Epithelial cell of esophagus (primary cell): ENCODE data around the gene RHBDD1.

Source experiments
- DNase-seq: peaks from one replicate; pipeline ENCODE4 v3.0.0; 2010; ENCODE audit warnings: low read depth
- H3K4me3 ChIP-seq: 2 replicates; pipeline ENCODE4 v1.5.1; 2011; ENCODE audit warnings: mild to moderate bottlenecking, low read length, control low read depth
- TF ChIP-seq, protein P1 (sequence below): IDR thresholded peaks from 2 replicates; pipeline ENCODE4 v1.5.1; 2011; ENCODE audit warnings: low read depth, mild to moderate bottlenecking, low read length, control low read depth, inconsistent platforms; ENCODE audit not compliant: insufficient read depth; ENCODE audit errors: missing control alignments

Gene RHBDD1

DNA sequence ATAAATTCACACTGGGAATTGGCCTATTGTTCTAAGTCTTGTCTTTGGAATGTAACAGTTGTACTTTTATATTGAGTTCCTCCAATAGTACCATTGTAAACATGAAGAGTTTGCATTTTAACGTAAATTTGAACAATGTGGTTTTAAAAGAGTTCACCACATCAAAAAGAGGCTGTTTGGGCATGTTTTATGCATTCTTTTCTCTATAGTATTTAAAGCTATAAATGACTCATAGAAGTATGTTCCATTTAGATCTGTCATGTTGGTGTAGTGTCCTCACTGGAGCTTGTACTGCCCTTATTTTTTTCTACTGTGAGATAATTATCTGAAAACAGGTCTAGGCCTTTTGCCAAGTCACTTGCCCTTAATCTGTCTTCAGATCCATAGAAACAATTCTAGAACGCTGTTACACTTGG is 141.9 kb downstream of the RHBDD1 start:
- H3K4me3 ChIP-seq = no peak overlapping the region
- TF ChIP-seq, protein P1, sequence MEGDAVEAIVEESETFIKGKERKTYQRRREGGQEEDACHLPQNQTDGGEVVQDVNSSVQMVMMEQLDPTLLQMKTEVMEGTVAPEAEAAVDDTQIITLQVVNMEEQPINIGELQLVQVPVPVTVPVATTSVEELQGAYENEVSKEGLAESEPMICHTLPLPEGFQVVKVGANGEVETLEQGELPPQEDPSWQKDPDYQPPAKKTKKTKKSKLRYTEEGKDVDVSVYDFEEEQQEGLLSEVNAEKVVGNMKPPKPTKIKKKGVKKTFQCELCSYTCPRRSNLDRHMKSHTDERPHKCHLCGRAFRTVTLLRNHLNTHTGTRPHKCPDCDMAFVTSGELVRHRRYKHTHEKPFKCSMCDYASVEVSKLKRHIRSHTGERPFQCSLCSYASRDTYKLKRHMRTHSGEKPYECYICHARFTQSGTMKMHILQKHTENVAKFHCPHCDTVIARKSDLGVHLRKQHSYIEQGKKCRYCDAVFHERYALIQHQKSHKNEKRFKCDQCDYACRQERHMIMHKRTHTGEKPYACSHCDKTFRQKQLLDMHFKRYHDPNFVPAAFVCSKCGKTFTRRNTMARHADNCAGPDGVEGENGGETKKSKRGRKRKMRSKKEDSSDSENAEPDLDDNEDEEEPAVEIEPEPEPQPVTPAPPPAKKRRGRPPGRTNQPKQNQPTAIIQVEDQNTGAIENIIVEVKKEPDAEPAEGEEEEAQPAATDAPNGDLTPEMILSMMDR = no peak
- peak; percentile 75 for DNase-seq

DNA sequence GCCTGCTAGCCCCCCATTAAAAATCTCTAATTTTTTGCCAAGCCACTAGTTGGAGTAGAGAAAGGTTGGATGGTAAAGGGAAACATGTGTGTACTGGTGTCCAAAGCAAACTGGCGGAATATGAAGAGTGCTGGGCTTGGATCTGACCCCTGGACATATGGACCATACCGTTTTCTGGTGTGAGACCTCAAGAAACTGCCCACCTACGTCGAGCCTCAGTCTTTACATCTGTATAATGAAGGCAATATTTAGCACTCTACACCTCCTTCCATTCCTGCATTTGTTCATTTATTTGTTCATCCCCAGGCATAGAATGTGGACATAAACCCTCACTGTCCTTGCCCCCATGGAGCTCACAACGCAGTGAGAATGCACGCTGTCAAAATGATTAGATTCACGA is 142.4 kb downstream of the RHBDD1 start:
- H3K4me3 ChIP-seq = no peak overlapping the region
- DNase-seq = no peak
- TF ChIP-seq, protein P1 = no peak

DNA sequence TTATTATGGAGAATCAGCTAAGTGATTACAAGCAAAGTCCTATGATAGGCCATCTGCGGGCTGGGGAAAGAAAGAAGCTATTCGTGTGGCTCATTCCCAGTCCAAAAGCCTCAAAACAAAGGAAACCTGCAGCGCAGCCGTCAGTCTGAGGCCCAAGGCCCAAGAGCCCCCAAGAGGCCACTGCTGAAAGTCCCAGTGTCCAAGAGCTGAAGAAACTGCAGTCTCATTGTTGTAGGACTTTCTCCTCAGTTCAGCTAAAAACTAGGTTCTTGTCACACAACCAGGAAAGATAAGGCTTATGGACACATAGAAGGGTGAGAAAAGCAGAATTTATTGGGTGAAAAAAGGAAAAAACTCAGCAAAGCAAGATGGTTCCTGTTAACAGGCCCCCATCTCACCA is 143.2 kb downstream of the RHBDD1 start:
- DNase-seq = no peak
- H3K4me3 ChIP-seq = no peak overlapping the region
- TF ChIP-seq, protein P1 = no peak

DNA sequence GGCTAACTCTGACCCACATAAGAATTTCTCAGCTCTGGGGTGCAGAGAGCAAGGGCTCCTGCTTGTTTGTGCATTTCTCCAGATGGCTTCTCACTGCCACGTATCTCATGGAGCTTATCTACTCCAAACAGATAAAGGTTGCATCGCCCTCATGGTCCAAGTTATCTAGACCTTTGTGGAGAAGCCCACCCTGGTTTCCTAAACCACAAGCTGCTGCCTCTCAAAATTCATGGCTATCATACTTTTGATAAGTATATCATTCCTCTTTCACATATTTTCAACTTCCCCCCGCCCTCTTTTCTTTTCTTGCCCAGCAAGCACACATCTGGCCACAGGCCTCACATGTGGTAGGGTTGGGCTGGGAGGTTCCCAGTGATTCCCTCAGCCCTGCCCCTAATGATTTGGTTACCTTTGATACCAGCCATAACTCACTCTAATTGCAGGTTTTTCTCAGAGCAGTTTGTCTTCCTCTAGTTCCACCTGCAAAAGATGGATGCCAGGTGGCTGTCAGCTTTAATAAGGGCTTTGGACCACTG is 146.0 kb downstream of the RHBDD1 start:
- H3K4me3 ChIP-seq = no peak overlapping the region
- no peak for DNase-seq
- TF ChIP-seq, protein P1 = no peak

DNA sequence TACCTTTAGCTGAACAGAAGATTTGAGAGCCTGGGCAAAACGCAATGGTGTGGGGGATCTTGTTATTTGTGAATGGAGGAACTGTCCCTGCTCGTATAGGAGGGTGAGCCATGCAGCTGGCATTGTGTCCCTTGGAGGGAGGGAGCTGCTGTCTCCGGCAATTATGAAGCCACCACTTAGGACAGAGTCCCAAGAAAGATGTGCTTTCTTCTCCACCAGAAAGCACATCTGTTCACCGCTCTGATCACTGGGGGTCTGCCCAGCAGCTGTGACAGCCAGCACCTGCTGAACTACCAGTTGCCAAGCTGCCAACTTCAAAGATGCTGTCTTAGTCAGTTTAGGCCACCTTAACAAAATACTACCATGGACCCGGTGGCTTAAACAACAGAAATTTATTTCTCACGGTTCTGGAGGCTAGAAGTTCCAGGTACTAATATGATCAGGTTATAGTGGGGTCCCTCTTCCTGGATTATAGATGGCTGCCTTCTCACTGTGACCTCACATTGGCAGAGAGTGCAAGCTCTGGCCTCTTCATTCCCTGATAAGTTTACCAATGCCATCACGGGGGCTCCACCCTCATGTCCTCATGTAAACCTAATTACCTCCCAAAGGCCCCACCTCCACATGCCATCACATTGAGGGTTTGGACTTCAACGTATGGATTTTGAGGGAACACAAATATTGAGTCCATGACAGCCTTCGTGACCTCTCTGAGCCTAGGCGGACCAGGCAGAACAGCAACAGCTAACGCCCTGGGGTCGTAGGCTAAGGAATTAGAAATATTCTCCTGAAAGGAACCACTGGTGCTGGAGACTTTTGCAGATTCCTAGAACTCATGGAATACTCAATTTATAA is 148.3 kb downstream of the RHBDD1 start:
- no peak overlapping the region for H3K4me3 ChIP-seq
- TF ChIP-seq, protein P1 = no peak
- no peak for DNase-seq

DNA sequence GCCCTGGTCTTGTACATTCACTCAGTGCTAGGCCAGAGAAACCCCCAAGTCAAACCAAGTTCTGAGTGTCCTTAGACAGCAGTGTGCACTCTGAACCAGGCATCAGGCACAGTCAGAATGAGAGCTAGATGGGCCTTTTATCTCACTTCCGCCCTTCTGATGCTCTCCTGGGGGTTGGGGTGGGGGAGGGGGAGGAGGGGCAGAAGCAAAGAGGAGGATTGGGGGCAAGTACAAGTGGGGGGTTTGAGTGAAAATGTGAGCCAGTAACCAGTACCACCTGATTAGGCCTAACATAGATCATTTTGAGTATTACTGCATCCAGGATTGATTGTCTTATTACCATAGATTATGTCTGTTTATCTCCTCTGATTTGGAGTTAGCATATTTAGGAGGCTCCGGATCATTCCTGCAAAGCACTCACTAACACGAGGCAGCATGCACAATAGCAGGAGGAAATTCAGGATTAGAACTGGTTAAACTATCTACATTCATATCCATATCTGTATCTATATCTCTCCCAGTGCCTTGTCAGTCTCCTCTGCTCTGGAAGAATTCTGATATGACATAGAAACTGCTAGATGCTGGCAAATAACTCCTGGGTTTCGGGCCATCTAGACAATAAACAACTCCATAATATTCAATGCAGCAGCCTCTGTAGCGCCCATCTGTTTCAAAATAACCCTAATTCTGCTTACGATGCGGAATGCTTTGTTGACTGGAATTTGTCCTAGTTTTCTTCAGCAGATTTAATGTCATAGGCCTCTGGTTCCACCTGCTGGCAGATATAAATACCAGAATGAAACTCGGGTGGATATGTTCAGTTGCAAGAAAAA is 149.1 kb downstream of the RHBDD1 start:
- no peak overlapping the region for H3K4me3 ChIP-seq
- TF ChIP-seq, protein P1 = peak; percentile 70
- peak; percentile 74 for DNase-seq
